GM19455 (cell line): Measurements from ENCODE around the gene ARHGEF11.
"Not testable (repeated sequence)": the region's sequence is repeated elsewhere in the genome, so short reads cannot be mapped to it uniquely, and the experiment has no call there.

ENCODE experiments used
- ATAC-seq: cut with Tn5 transposase; IDR thresholded peaks from one replicate; pipeline ENCODE4 v1.9.1; 2021; ENCODE audit not compliant: unreplicated experiment

ARHGEF11 gene, protein sequence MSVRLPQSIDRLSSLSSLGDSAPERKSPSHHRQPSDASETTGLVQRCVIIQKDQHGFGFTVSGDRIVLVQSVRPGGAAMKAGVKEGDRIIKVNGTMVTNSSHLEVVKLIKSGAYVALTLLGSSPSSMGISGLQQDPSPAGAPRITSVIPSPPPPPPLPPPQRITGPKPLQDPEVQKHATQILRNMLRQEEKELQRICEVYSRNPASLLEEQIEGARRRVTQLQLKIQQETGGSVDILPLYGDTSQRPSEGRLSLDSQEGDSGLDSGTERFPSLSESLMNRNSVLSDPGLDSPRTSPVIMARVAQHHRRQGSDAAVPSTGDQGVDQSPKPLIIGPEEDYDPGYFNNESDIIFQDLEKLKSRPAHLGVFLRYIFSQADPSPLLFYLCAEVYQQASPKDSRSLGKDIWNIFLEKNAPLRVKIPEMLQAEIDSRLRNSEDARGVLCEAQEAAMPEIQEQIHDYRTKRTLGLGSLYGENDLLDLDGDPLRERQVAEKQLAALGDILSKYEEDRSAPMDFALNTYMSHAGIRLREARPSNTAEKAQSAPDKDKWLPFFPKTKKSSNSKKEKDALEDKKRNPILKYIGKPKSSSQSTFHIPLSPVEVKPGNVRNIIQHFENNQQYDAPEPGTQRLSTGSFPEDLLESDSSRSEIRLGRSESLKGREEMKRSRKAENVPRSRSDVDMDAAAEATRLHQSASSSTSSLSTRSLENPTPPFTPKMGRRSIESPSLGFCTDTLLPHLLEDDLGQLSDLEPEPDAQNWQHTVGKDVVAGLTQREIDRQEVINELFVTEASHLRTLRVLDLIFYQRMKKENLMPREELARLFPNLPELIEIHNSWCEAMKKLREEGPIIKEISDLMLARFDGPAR (N-terminal part only)

GRCh38 chr1:157045250-157046218 is at the start of gene ARHGEF11:
Gene ARHGEF11 (minus strand): TSS chr1:157045742. CDS start chr1:157044330, 1,412 bp downstream.
- peak; percentile 68 for ATAC-seq

GRCh38 chr1:157095091-157095490 is 49.5 kb upstream of the ARHGEF11 start:
- ATAC-seq: no peak

DNA sequence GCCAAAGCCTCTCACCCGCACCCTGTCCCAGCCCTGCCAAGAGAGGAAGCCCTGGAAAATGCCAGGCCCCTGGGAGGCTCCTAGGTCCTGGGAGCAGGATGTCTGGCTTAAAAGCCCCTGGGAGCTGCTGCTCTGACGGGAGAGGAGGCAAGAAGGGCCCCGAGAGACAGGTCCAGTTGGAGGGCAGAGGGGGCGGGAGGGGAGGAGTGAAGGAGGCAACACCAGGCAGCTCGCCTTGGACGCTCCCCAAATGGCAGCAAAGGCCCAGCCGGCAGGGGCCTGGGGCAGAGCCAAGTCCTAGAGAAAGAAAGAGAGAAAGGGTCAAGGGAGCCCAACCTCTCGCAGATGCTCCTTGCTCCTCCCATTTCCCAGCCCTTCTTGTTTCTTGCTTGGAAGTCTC is 47.3 kb upstream of the ARHGEF11 start:
- no peak for ATAC-seq

DNA sequence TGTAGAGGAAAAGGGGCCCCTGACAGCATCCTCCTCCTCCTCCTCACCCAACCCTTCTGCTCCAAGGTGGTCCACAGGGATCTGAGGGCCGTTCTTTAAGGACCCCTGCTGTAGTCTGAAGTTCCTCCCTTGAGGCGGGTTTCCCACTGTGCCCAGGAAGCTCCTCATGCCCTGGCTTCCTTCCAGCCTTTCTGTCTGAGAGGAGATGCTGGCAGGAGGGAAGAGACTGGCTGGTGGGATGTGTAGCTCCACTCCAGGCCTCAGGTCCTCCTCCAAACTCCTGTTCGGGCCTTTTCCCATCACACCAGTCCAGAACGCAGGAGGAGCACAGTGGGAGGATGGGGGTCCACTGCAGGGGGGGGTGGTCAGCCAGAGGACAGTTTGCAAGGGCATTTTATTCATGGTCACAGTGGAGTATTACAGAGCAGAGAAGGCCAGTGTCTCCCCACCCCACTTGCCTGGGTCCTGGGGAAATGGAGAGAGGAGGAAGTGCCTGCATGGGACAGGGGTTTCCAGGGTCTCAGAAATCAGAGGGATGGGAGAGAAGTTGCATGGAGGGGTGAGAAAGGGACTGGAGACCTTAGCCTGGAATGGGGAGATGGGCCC is 46.2 kb upstream of the ARHGEF11 start:
- no peak for ATAC-seq

GRCh38 chr1:157091186-157091585 is 45.6 kb upstream of the ARHGEF11 start:
- no peak for ATAC-seq

GRCh38 chr1:157090771-157091170 is 45.2 kb upstream of the ARHGEF11 start:
- no peak for ATAC-seq

DNA sequence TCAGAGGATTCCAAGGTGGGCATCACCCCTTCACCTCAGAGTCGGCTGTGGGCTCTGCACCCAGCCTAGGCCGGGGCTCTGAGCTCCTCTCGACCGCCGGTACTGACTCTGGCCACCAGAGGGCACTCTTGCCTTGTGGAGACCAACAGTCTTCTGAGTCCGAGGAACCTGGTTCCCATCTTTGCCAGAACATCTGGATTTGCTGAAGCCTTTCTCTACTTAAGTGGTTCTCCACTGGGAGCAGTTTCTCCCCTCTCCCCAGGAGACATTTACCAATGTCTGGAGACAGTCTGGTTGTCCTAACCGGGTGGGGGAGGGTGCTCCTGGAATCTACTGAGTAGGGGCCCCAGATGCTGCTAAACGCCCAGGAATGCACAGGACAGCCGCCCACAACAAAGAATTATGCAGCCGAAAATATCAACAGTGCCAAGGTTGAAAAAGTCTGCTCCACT is 44.7 kb upstream of the ARHGEF11 start:
- ATAC-seq: peak; percentile 63

DNA sequence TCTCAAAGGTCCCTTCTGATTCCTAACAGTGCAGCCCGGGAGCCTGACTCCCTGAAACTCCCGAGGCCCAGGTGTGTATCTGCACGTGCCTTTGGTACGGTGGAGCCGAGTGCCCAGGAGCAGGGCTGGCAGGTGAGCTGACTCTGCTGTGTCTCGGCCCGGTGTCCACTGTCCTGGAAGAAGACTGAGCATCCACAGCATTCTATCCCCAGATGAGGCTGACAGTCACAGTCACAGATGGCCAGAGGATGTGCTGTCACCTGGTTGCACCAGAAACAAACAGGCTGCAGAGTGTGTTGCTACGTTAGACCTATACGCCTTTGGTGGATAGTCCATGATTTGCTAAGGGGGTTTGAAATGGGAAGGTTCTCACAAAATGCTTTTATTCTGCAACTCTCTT is 44.2 kb upstream of the ARHGEF11 start:
- ATAC-seq: no peak

GRCh38 chr1:157088607-157089006 is 43.1 kb upstream of the ARHGEF11 start:
- ATAC-seq: no peak

DNA sequence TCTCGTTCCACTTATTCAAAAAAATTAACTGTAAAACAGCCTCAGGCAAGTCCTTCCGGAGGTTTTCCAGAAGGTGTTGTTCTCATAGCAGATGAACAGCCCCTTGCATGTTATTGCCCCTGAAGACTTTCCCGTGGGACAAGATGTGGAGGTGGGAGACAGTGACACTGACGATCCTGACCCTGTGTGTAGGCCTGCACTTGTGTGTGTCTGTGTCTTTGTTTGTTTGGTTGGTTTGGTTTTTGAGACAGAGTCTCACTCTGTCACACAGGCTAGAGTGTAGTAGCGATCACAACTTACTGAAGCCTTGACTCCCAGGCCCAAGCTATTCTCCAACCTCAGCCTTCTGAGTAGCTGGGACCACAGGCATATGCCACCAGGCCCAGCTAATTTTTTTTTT is 41.5 kb upstream of the ARHGEF11 start:
- no peak for ATAC-seq

GRCh38 chr1:157086299-157086698 is 40.8 kb upstream of the ARHGEF11 start:
- no peak for ATAC-seq

GRCh38 chr1:157085421-157085820 is 39.9 kb upstream of the ARHGEF11 start:
- ATAC-seq: no peak

GRCh38 chr1:157084720-157085119 is 39.2 kb upstream of the ARHGEF11 start:
- no peak for ATAC-seq

DNA sequence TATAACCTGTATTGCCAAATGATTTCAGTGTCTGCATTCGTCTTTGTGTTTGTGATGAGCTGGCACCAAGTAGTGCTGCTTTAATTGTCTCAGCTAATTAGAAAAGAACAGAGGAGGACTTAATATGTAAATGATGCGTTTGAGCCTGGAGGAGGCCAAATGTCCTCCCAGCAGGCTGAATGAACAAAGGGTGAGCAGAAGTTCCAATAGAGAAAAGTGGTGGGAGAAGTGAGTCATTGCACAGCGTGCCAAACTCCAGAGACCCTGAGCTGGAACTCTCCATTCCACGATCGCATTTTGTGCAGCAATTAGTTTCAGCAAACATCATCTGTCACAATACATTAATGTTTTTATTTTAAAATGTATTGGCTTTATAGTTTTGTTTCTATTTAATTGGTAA is 36.2 kb upstream of the ARHGEF11 start:
- no peak for ATAC-seq

DNA sequence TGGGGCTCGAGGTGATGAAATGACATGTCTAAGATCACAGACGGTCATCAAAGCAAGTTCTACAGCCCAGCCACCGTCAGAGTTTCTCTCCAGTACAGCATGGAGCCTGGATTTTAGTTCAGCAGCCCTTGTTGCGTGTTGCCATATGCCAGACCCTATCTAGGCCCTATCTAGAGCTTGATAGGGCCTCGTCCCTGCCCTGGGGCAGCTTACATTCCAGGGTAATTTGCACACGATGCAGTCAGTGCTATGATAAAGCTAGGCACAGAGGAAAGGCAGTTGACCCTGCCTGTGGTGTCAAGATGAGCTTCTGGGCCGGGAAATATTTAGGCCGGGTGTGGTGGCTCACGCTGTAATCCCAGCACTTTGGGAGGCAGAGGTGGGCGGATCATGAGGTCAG is 35.2 kb upstream of the ARHGEF11 start:
- ATAC-seq: no peak

DNA sequence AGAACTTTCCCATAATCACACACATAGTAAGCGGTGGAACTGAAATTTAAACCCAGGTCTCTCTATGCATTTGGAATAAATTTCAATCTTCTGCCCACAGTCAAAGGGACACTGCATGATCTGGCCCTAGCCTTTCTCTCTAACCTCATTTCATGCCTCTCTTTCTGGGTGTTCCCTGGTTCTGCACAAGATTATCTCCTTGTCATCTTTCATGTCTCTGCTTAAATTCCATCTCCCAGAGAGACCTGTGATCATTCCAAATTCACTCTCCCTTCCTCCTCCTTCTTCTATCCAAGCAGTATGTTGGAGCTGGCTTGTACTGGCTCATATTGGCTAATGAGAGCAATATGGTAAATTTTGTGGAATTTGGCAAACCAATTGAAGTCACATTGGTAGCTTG is 31.9 kb upstream of the ARHGEF11 start:
- ATAC-seq: no peak

- ATAC-seq: no peak
These were observed 28.6 kb upstream of the ARHGEF11 start for GRCh38 chr1:157073944-157074685.

- no peak for ATAC-seq
These were observed 24.1 kb upstream of the ARHGEF11 start for GRCh38 chr1:157069601-157070000.

DNA sequence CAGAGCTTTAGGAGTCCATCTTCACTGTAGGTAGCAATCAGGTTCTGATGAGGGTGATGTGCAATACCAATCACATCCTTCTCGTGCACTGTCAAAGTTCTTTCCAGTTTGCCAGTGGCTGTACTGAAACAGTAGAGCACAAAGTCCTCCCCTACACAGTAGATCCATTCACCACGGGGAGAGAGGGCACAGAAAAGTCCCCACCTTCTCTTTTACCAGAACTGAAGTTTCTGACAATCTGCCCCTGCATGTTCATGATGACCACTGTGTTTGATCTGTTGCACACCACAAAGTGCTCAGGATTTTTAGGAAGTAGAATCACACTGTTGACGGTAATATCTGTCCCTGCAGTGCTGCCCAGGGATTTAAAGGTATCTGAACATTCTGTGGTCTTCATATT is 13.7 kb upstream of the ARHGEF11 start:
- ATAC-seq: not testable (repeated sequence)

DNA sequence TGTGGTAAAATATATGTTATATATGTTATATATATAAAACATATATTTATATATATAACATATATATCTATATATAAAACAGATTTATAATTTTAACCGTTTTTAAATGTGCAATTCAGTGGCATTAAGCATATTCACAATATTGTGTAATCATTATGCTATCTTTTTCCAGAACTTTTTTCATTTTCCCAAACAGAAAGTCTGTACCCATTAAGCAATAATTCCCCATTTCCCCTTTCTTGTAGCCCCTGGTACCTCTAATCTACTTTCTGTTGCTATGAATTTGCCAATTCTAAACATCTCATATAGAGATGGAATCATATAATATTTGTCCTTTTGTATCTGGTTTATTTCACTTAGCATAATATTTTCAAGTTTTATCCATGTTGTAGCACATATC is 10.7 kb upstream of the ARHGEF11 start:
- no peak for ATAC-seq
